BJ (cell line): Measurements from ENCODE around the gene USP49. TPM values are rescaled to one million over a fixed set of nuclear protein-coding genes. Genes with fewer than 3 reads are reported as not detected.

Experiments used
- CTCF ChIA-PET: fragments of 350-600 bp; formaldehyde crosslinking; extraction: SDS; loops from one replicate; lab custom pipeline; 2021; ENCODE audit warnings: antibody characterized with exemption, inconsistent platforms; lab: Yijun Ruan, JAX
- POLR2A ChIA-PET: fragments of 300-600 bp; sonication (Branson Sonifier 250); formaldehyde crosslinking; extraction: SDS; loops from one replicate; lab custom pipeline; 2021; ENCODE audit warnings: antibody characterized with exemption; lab: Charles Lee
- DNase-seq: peaks from one replicate; pipeline ENCODE4 v3.0.0-alpha.2; 2011; ENCODE audit warnings: low read depth
- H3K27me3 ChIP-seq: 2 replicates; pipeline ENCODE4 v1.6.0; 2011; ENCODE audit warnings: low read length; ENCODE audit not compliant: control insufficient read depth, insufficient read depth
- H3K36me3 ChIP-seq: 2 replicates; pipeline ENCODE4 v1.5.1; 2011; ENCODE audit warnings: low read length; ENCODE audit not compliant: control insufficient read depth, insufficient read depth
- H3K4me3 ChIP-seq: 2 replicates; pipeline ENCODE4 v1.5.1; 2011; ENCODE audit warnings: low read depth, mild to moderate bottlenecking, control low read depth, low read length
- polyA plus RNA-seq: library from polyadenylated mRNA; depleted of rRNA; stranded (reverse); fragments of >200 nt; gene quantifications from 2 replicates; pipeline ENCODE4 v1.2.3, GENCODE V29; 2011; rRNA removed
- small RNA-seq: library from RNA; depleted of rRNA; stranded (forward); fragments of <200 nt; gene quantifications from one replicate; pipeline ENCODE3, GENCODE V24; 2012; ENCODE audit warnings: low replicate concordance, low read depth; ENCODE audit not compliant: insufficient read length
- TF ChIP-seq, protein P1 (sequence below): IDR thresholded peaks from 2 replicates; pipeline ENCODE4 v1.5.1; 2011; ENCODE audit warnings: low read depth, mild to moderate bottlenecking, control low read depth, inconsistent platforms, low read length, moderate library complexity; ENCODE audit not compliant: insufficient read depth

Gene USP49
- polyA plus RNA-seq, 1 experiment, result 1.6 TPM

DNA sequence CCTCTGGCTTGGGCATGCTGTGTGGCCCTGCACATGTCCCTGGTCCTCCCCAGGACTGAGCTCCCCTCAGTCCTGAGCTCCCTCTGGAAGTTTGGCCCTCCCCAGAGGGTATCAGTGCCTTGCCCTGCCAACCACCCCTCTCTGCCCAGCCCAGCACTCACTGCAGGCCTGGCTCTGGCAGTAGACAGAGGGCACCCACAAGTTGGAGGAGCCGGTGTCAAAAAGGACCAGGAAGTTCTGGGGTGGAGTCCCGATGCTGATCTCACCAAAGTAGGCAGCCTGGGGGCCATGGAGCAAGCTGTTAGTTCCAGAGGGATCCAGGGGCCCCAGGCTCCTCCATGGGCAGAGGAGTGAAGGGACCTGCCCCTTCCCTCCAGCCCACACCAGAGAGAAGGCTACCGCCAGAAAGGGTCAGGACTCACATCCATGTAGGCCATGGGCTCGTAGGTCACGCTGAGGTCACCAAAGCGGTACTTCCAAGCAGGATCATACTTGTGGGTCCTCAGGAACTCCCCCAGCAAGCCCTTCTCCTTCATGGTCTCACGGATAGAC lies 150.9 kb downstream of the USP49 start:
- DNase-seq, result no peak
- POLR2A ChIA-PET, result no interaction called here
- CTCF ChIA-PET, result interaction anchor here (0.6 kb wide), 1 partner anchor 8 kb away, joined by 3 read pairs; no protein-coding TSS in a partner anchor
- Histone ChIP-seq H3K27me3 (peaks cover 3% of the 10 kb centered on the region; the same call in 1 of the 2 replicates), H3K36me3 (no peaks in the 10 kb centered on the region), H3K4me3 (no peak overlapping the region)
- TF ChIP-seq, protein P1, sequence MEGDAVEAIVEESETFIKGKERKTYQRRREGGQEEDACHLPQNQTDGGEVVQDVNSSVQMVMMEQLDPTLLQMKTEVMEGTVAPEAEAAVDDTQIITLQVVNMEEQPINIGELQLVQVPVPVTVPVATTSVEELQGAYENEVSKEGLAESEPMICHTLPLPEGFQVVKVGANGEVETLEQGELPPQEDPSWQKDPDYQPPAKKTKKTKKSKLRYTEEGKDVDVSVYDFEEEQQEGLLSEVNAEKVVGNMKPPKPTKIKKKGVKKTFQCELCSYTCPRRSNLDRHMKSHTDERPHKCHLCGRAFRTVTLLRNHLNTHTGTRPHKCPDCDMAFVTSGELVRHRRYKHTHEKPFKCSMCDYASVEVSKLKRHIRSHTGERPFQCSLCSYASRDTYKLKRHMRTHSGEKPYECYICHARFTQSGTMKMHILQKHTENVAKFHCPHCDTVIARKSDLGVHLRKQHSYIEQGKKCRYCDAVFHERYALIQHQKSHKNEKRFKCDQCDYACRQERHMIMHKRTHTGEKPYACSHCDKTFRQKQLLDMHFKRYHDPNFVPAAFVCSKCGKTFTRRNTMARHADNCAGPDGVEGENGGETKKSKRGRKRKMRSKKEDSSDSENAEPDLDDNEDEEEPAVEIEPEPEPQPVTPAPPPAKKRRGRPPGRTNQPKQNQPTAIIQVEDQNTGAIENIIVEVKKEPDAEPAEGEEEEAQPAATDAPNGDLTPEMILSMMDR, result no peak

DNA sequence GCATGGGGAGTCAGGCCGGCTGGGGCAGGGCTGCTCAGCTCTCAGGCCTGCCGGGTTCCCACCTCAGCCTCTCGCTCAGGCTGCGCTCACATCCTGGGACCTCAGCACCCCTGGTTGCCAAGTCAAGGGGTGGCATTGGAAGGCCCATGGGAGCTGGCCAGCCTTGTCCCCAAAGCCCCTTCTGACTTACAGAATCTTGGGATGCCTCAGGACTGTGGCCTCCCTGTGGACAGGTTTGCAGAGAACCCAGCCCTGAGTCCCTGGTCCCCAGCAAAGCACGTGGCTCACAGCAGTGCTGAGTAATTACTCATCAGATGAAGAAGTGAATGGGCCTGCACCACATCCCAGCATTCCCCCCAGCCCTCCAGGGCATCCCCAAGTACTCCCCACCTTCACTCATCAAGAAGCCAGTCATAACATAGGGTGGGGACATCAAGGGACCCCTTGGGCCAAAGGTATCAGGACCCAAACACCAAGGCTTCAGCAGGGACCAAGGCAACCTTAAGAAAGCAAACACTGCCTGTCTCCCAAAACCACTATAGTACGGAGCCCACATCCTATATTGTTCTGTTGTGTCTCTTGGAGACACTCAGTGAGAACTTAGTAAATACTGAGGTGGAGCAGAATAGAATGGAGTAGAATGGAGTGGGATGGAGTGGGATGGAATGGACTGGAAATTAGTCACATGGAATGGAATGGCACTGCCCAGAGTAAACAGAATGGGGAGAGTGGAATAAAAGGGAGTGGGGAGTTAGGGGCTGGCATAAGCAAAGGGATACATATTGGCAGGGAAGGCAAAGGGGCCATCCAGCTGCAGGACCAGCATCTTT lies 151.6 kb downstream of the USP49 start:
- POLR2A ChIA-PET, result no interaction called here
- CTCF ChIA-PET, result interaction anchor here (0.6 kb wide), 1 partner anchor 9 kb away, joined by 3 read pairs; no protein-coding TSS in a partner anchor
- Histone ChIP-seq H3K36me3 (no peaks in the 10 kb centered on the region), H3K4me3 (no peak overlapping the region), H3K27me3 (peaks cover 3% of the 10 kb centered on the region; the same call in 1 of the 2 replicates)
- DNase-seq, result no peak
- TF ChIP-seq, protein P1, result no peak

DNA sequence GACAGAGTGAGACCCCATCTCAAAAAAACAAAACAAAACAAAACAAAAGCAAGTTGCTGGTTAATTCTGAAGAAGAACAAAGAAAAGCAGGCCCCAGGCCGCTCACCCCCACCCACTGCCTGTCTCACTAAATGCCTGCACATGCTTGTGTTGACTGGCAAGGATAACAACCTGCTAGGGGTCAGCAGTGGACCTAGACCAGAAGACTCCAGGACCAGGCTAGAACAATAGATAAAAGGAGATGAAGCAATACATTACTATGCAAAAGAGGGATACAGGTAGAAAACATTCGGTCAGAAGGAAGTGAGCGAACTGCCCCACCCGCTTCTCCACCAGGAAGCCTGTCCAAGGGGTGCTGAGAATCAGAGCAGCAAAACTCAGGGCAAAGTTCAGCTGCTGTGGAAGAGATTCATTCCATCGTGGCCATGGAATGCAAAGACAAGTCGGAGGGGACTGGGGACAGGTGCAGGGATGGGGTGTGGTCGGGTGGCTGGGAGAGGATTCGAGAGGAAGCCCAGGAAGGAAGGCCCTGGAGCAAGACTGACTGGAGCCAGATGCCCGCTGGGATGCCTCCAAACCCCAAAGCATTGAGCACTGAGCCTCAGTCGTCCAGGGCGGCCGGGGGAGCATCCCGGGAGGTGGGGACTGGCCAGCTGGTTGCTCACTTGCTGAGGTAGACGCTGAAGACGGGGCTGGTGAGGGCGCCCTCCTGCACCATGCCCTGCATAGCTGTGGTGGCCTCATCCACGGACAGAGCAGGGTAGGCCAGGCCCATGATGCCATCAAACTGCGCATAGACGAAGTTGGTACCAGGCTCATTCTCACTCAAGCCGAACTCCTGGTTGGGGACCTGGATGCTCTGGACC lies 153.3 kb downstream of the USP49 start:
- DNase-seq, result no peak
- Histone ChIP-seq H3K36me3 (no peaks in the 10 kb centered on the region), H3K4me3 (no peak overlapping the region), H3K27me3 (0 out of 2 replicates have a peak, but pooled peaks cover 1% of the 10 kb centered on the region)
- ChIA-PET POLR2A (no interaction called here), CTCF (interaction anchor here (1.1 kb wide), 2 partner anchors 12 to 34 kb away, joined by 3 to 5 read pairs; no protein-coding TSS in a partner anchor)
- TF ChIP-seq, protein P1, result no peak

DNA sequence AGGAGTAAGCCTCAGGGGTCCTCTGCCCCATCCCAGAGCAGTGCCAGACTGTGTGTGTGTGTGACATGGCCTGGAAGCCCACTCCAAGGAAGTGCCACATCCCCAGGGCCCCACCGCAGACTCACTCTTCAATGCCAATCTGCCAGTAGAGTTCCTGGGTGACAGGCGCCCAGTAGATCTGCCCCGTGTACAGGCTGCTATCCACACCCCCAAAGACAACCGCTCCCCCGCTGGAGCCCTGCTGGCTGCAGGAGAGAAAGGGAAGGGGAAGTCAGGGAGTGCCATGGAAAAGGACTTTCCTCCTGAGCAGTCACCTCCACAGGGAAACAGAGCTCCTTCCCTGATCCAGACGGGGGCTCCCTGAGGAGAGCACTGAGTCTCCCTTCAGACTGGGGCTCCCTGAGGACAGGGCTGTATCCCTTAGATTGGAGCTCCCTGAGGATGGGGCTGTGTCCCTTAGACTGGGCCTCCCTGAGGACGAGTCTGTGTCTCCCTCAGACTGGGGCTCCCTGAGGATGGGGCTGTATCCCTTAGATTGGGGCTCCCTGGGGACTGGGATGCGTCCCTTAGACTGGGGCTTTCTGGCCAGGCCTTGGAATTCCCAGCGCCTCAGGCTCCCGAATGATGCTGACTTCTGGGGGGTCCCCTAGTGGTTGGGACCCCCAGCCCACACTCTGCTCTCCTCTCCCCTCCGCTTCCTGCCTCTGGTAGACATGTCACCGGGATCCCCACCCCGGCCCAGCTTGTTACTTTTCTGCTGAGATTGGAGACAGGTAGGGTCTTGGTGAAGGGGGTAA lies 154.6 kb downstream of the USP49 start:
- POLR2A ChIA-PET, result no interaction called here
- Histone ChIP-seq H3K27me3 (peaks cover 1% of the 10 kb centered on the region; the same call in 1 of the 2 replicates), H3K36me3 (no peaks in the 10 kb centered on the region), H3K4me3 (no peak overlapping the region)
- CTCF ChIA-PET, result interaction anchor here (1.1 kb wide), 1 partner anchor 13 kb away, joined by 3 read pairs; no protein-coding TSS in a partner anchor
- TF ChIP-seq, protein P1, result no peak
- no peak for DNase-seq

Small RNA genes lying within 50 kb of the gene (small RNA-seq; reads per million reads assigned to genes)
- gene AL365205.2, result not detected
- gene AL365205.3, result not detected
- gene RF00019, result not detected
- not detected for gene RF00393

Other genes starting within 250 kb of the USP49 start
- 13.2 and 21.9 TPM in 2 replicates for gene TFEB, start 159.8 kb downstream of the USP49 start, polyA plus RNA-seq
- not detected in 2 replicates for gene PGC, start 148.0 kb downstream of the USP49 start, polyA plus RNA-seq
- gene FRS3, start 115.5 kb downstream of the USP49 start, polyA plus RNA-seq, result 2.1 and 3.3 TPM in 2 replicates
- gene PRICKLE4, start 114.6 kb downstream of the USP49 start, polyA plus RNA-seq, result 0.31 TPM in 1 of 2 replicates, not detected in the other
- gene TOMM6, start 107.7 kb downstream of the USP49 start, polyA plus RNA-seq, result 157 and 199 TPM in 2 replicates
- gene MED20, start 25.8 kb upstream of the USP49 start, polyA plus RNA-seq, result 33.0 and 34.4 TPM in 2 replicates
- 18.0 and 28.5 TPM in 2 replicates for gene BYSL, start 26.1 kb upstream of the USP49 start, polyA plus RNA-seq
- 20.0 and 38.5 TPM in 2 replicates for gene CCND3, start 46.4 kb upstream of the USP49 start, polyA plus RNA-seq
- 11.9 and 13.9 TPM in 2 replicates for gene TAF8, start 155.1 kb upstream of the USP49 start, polyA plus RNA-seq
- gene C6orf132, start 247.2 kb upstream of the USP49 start, polyA plus RNA-seq, result 0.51 and 0.70 TPM in 2 replicates